Glomerular visceral epithelial cell (primary cell): ENCODE data around the gene PIEZO2.

Experiments
- DNase-seq: peaks from one replicate; pipeline ENCODE4 v3.0.0-alpha.2; 2016; ENCODE audit errors: extremely low spot score

PIEZO2 gene

GRCh38 chr18:11112286-11112685, 37.1 kb downstream of the PIEZO2 start:
- no peak for DNase-seq

- DNase-seq: no peak
Observed at GRCh38 chr18:11110509-11110908, 38.9 kb downstream of the PIEZO2 start.

- DNase-seq: no peak
Observed at GRCh38 chr18:11108947-11109346, 40.4 kb downstream of the PIEZO2 start.

- DNase-seq: no peak
Observed at GRCh38 chr18:11106894-11107293, 42.5 kb downstream of the PIEZO2 start.

GRCh38 chr18:11105463-11105862, 43.9 kb downstream of the PIEZO2 start:
- no peak for DNase-seq

GRCh38 chr18:11104307-11104706, 45.1 kb downstream of the PIEZO2 start:
- no peak for DNase-seq

GRCh38 chr18:11096839-11097750, 52.3 kb downstream of the PIEZO2 start:
- DNase-seq: no peak

GRCh38 chr18:11096411-11096810, 53.0 kb downstream of the PIEZO2 start:
- DNase-seq: no peak

GRCh38 chr18:11095674-11096293, 53.6 kb downstream of the PIEZO2 start:
- DNase-seq: no peak

- DNase-seq: no peak
Observed at GRCh38 chr18:11095211-11095610, 54.2 kb downstream of the PIEZO2 start.

- DNase-seq: no peak
Observed at GRCh38 chr18:11091746-11092145, 57.6 kb downstream of the PIEZO2 start.

- no peak for DNase-seq
Observed at GRCh38 chr18:11089931-11090715, 59.2 kb downstream of the PIEZO2 start.

GRCh38 chr18:11081009-11081532, 68.3 kb downstream of the PIEZO2 start:
- DNase-seq: no peak

GRCh38 chr18:11078491-11078890, 70.9 kb downstream of the PIEZO2 start:
- DNase-seq: no peak

GRCh38 chr18:11077548-11078187, 71.7 kb downstream of the PIEZO2 start:
- DNase-seq: no peak

- no peak for DNase-seq
Observed at GRCh38 chr18:11074889-11075288, 74.5 kb downstream of the PIEZO2 start.

- DNase-seq: no peak
Observed at GRCh38 chr18:11073971-11074370, 75.4 kb downstream of the PIEZO2 start.

- no peak for DNase-seq
Observed at GRCh38 chr18:11072632-11073031, 76.7 kb downstream of the PIEZO2 start.

- no peak for DNase-seq
Observed at GRCh38 chr18:11071300-11071699, 78.1 kb downstream of the PIEZO2 start.

GRCh38 chr18:11070593-11070992, 78.8 kb downstream of the PIEZO2 start:
- no peak for DNase-seq

GRCh38 chr18:11066038-11066437, 83.3 kb downstream of the PIEZO2 start:
- DNase-seq: no peak
